HG03558 (cell line): ENCODE measurements around the gene SCAMP2.

Source experiments
- ATAC-seq: cut with Tn5 transposase; IDR thresholded peaks from one replicate; pipeline ENCODE4 v1.9.1; 2021; ENCODE audit warnings: moderate number of reproducible peaks; ENCODE audit not compliant: unreplicated experiment; ENCODE audit errors: extremely low read depth

Gene SCAMP2

GRCh38 chr15:74801311-74801997 is 71.7 kb downstream of the SCAMP2 start:
- ATAC-seq: no peak

- ATAC-seq: no peak
Measured at GRCh38 chr15:74800559-74801094, 72.5 kb downstream of the SCAMP2 start.

- no peak for ATAC-seq
Measured at GRCh38 chr15:74799856-74800558, 73.2 kb downstream of the SCAMP2 start.

GRCh38 chr15:74799255-74799855 is 73.8 kb downstream of the SCAMP2 start:
- ATAC-seq: no peak

- ATAC-seq: no peak
Measured at GRCh38 chr15:74798388-74799254, 74.5 kb downstream of the SCAMP2 start.

GRCh38 chr15:74795966-74796625 is 77.1 kb downstream of the SCAMP2 start:
- ATAC-seq: no peak

- no peak for ATAC-seq
Measured at GRCh38 chr15:74794970-74795349, 78.2 kb downstream of the SCAMP2 start.

- no peak for ATAC-seq
Measured at GRCh38 chr15:74794248-74794969, 78.8 kb downstream of the SCAMP2 start.
